ENCODE results near the gene OSR1.

Gene OSR1

DNA sequence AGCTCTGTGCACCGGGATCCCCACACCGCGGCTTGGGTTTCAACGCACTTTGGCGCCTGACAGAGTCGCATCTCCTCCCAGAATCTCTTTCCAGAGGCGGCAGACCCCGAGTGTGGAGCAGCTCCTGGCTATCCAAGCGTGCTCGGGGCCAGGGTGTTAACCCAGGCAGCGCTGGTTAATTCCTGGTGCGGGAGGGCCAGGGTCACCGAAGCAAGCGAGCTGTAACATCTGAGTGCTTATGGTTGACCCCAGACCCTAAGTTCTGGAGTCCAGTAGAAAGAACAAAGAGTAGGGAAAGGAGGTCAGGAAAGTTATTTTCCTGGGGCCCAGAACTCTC lies 566 bp upstream of the OSR1 start:
- no peak for DNase-seq (ENCODE audit: low read depth in 3 of 3, low spot score in 1 of 3)

DNA sequence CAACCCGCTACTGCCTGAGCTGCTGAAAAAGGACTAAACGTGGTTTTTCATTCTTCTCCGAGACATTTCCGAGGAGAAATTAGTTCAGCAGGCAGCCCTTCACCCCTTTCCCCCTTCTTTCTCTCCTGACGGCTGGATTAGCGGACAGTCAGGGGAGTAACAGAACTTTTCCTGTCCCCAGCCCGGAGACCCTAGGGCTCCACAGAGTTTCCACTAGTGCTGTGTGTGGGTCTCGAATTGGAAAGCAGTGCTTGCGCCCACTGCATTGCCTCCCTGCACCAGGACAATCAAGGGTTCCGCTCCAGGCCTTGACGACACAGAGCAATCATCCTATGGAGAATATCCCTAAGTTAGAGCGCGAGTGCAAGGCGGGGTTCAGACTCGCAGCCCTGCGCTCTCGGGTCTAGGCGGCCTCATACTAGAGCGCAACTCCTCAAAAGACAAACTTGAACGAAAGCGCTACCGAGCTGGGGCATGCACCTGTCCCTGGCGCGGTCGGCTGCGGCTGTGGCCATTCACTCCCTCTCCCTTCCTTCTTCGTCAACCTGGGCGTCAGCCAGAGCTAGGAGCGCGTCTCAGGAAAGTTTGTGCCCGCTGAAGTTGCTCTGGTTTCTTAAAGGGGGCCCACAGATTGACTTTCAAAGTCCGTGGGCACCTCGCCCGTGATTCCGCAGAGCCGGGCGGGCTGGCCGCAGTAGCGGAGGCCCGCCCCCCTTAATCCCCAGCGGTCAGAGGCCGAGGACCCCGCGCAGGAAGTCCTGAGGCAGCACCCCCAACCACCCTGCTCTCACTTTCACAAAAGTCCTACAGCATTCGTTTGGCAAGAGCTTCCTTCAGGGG lies 801 bp downstream of the OSR1 start:
- DNase-seq (ENCODE audit: low read depth in 3 of 3, low spot score in 1 of 3) = no peak

DNA sequence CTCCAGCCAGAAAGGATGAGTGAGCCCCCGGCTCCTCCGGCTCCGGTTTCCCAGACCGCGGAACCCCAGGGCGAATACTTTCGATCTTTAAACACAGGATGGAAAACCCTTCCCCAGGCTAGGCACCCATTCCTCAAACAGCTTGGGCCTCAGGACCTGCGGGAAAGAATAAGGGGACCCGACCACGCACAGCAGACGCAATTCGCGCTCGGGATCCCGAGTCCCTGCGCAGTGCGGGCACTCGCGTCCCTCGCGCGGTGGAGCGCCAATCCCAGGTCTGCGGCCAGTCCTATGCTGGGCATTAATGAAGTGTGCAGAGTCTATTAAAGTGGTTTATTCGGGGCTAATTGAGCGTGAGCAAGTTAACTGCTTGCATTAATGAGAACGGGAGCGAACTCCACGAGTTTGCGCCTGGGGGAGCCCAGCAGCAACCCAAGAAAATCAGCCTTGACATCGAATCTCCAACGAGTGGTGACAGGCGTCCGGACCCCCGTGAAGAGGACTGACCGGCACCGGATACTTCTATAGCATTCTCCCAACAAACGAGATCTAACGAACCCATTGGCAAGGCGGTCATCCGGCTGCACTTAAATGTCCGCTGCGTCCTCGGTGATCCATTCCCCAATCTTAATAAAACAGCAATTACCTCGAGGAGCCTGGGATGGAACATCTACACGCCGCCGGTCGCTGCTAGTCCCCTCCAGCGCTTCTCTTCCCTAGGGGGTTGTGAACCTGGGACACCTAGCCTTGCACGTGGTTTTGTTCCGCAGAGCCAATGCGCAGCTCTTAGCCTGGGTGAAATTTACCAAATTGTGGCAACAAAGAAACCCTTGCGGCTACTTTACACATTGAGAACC lies 1.6 kb downstream of the OSR1 start:
- no peak for DNase-seq (ENCODE audit: low read depth in 3 of 3, low spot score in 1 of 3)

- no peak for DNase-seq (ENCODE audit: low read depth in 3 of 3, low spot score in 1 of 3)
These were observed 2.4 kb downstream of the OSR1 start for GRCh38 chr2:19355931-19356544.

- DNase-seq (ENCODE audit: low read depth in 3 of 3, low spot score in 1 of 3) = no peak
These were observed 3.0 kb downstream of the OSR1 start for GRCh38 chr2:19355416-19355821.

DNA sequence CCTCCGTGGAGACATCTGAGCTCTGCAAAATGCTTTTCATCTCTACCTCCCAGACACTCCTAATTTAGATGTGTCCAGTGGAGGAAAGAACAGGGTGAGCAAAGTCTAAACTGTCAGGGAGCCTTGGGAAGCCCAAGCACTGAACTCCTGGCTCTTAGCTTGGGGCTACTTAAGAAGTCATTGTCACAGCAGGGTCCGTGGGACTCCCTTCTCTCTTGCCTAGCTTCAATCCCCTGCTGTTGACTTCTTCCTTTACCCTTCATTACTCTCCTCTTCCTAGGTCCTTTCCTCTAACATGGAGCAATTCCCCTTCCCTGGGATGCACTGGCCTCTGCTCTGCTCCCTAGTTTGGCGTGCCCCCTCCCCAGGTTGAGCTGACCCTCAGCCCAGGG lies 3.4 kb downstream of the OSR1 start:
- no peak for DNase-seq (ENCODE audit: low read depth in 3 of 3, low spot score in 1 of 3)

- DNase-seq (ENCODE audit: low read depth in 3 of 3, low spot score in 1 of 3) = no peak
These were observed 4.7 kb downstream of the OSR1 start for GRCh38 chr2:19353721-19354050.

DNA sequence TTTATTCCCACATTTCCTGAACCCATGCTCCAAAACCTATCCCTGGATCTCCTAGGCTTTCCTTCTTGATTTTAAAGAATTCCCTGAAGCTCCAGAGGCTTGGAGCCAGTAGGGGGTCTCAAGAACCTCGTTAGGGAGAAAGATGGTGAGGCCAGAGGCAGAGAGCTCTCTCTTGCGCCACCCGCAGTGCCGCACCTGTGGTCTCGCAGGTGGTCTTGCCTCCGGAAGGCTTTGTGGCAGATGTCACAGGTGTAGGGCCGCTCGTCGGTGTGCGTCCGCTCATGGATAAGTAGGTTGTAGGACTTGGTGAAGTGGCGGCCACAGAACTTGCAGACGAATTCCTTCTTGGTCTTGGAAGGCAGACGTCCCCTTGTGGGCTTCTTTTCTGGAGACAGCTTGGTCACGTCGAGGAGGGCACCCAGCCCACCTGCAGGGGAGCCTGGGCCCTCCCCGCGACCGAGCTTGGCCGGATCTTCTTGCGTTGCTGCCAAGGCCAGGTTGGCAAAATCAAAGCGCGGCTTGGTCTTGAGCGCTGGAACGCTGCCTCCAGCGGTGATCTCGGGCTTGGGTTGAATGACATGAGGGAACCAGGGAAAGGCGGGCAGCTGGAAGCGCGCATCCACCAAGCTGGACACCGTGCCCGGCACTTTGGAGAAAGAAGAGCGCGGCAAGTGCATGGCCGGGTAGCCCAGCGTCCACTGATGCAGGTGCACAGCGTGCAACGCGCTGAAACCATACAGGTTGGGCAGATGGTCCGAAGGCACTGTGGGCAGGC lies 5.3 kb downstream of the OSR1 start:
- no peak for DNase-seq (ENCODE audit: low read depth in 3 of 3, low spot score in 1 of 3)

GRCh38 chr2:19351899-19352697 lies 6.3 kb downstream of the OSR1 start:
- no peak for DNase-seq (ENCODE audit: low read depth in 3 of 3, low spot score in 1 of 3)

DNA sequence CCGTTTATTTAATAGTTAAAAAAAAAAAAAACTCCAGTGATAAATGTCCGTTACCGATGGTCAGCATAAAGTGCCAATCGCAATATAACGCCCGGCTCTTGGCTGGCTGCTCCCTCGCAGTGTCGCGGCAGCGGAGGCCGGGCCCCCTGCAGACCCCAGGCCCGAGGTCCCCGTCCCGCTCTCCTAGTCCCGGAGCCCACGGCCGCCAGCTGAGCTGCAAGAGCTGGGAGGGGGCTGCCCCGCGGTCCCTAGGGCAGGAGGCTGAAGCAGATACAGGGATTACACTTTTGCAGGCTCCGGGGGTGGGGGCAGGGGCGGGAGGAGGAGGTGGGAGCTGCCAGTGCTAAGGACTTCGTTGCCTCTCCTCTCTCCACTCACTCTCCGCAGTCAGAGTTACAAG lies 6.9 kb downstream of the OSR1 start:
- DNase-seq (ENCODE audit: low read depth in 3 of 3, low spot score in 1 of 3) = no peak

- DNase-seq (ENCODE audit: low read depth in 3 of 3, low spot score in 1 of 3) = no peak
These were observed 7.6 kb downstream of the OSR1 start for GRCh38 chr2:19350678-19351401.

DNA sequence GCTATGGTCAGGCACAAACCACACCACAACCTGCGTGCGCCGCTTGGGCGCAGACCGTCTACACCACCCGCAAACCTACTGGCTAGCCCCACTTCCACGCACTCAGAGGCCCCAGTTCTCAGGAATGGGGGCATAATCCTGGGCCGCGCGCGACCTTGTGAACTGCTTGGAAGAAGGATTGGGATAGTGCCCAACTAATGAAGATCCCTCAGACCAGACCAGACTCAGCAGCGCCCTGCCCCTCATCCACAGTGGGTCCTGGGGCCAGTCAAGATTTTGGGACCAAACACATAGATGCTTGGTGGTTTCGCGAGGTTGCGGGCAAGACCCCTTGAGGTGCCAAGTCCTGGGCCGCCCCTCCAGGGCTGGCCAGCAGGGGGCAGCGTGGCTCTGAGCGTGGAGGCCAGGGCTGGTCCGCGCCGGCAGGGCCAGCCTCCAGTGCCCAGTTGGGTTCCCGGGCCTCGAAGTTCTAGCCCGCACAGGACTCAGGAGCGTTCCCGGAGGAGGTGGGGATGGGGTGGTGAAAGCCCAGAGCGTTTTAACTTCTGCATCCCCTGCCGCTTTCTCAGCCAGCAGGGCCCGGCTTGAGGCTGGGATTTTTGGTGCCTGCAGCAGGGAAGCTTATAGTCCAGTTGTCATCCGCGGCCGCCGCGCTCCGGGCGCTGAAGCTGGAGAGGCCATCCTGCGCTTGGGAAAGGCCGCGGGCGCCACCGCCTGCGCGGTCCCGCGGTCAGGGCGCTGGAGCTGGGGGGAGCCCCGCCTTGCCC lies 8.3 kb downstream of the OSR1 start:
- peak in 1 of 3 donors; percentile 48 for DNase-seq (ENCODE audit: low read depth in 3 of 3, low spot score in 1 of 3)

- DNase-seq (ENCODE audit: low read depth in 3 of 3, low spot score in 1 of 3) = no peak
These were observed 9.7 kb downstream of the OSR1 start for GRCh38 chr2:19348692-19349091.

DNA sequence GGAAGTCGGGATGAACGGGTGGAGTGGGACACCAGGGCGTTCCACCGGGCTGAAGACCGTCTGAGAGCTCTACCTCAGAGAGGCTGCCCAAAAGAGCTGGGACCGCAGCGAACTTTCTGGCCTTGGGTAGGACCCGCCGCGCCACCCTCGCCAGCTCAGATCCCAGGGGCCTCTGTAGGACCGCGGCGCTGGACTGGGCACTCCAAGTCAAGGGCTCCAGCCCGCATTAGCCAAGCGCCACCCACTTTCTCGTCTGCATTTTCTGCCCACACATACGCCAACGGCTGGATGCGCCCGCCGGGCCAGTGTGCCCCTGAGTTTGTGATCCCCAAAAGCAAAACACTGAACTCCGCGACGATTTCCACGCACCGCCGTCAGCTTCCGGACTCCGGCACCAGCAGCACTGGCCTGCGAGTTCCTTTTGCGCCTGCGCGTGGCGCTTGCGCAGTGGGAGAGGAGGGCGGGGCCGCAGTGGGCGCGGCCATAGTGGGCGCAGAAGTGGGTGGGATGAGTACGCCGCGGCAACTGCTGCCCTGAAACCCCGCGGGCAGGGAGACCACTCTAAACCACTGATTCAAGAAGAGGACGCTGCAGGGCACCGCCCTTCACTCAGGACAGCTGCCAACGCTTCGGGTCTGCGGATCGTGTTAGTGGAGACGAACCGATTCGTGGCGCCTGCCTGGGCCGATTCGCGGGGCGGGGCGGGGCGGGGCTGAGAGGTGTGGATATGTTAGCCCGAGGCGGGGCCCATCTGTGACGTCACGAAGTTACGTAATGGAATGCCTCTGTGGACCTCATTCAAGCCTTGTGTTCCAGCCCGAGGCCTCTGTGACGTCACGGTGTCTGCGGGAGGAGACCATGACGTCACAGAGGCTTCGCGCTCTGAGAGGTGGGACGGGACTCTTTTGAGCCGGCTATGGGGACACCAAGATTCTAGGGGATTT lies 10.5 kb downstream of the OSR1 start:
- peak; percentile 85 to 97 (median 94) for DNase-seq (ENCODE audit: low read depth in 3 of 3, low spot score in 1 of 3)

GRCh38 chr2:19346983-19347618 lies 11.3 kb downstream of the OSR1 start:
- no peak for DNase-seq (ENCODE audit: low read depth in 3 of 3, low spot score in 1 of 3)

DNA sequence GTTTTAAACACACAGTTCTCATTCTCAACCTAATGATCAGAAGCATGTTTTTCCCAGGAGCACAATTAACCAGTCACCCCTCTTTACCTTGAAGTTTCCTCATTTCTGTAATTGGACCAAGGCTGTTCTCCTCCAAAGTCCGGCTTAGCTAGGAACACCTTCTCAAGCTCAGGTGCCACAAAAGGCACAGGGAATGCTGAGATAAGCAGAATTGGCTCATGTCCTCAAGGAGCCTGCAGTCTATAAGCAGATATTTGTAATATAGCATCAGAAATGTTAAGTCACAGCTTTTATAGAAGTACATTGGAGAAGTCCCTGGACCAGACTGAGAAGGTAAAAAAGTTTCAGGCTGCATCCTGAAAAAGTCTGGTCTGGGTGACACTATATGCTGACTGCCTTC lies 20.7 kb downstream of the OSR1 start:
- no peak for DNase-seq (ENCODE audit: low read depth in 3 of 3, low spot score in 1 of 3)

GRCh38 chr2:19337202-19337601 lies 21.2 kb downstream of the OSR1 start:
- DNase-seq (ENCODE audit: low read depth in 3 of 3, low spot score in 1 of 3) = no peak

DNA sequence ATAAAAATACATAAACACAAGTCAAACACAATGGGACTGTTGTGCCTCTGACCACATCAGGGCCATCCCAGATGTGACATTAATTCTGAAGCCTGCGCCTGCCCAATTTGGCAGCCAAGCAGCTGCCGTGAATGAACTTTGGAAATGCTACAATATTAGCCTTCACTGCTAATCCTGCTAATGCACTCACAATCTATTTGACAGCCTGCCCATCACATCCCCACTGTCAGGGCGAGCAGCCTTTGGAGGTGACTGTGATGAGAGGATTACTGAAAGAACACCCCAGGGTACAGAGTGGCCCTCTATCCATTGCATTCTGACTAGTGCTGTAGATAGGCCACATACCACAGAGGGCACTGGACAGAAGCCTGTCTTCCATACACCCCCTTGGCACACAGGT lies 21.6 kb downstream of the OSR1 start:
- no peak for DNase-seq (ENCODE audit: low read depth in 3 of 3, low spot score in 1 of 3)
